GM19023 (cell line): ENCODE results near the gene SNX20.

Experiments used
- ATAC-seq: cut with Tn5 transposase; IDR thresholded peaks from one replicate; pipeline ENCODE4 v1.9.1; 2021; ENCODE audit warnings: mild to moderate bottlenecking, moderate library complexity; ENCODE audit not compliant: unreplicated experiment

SNX20 gene

GRCh38 chr16:50637716-50638602 lies 43.2 kb downstream of the SNX20 start:
- no peak for ATAC-seq

GRCh38 chr16:50636753-50637374 lies 44.2 kb downstream of the SNX20 start:
- no peak for ATAC-seq

DNA sequence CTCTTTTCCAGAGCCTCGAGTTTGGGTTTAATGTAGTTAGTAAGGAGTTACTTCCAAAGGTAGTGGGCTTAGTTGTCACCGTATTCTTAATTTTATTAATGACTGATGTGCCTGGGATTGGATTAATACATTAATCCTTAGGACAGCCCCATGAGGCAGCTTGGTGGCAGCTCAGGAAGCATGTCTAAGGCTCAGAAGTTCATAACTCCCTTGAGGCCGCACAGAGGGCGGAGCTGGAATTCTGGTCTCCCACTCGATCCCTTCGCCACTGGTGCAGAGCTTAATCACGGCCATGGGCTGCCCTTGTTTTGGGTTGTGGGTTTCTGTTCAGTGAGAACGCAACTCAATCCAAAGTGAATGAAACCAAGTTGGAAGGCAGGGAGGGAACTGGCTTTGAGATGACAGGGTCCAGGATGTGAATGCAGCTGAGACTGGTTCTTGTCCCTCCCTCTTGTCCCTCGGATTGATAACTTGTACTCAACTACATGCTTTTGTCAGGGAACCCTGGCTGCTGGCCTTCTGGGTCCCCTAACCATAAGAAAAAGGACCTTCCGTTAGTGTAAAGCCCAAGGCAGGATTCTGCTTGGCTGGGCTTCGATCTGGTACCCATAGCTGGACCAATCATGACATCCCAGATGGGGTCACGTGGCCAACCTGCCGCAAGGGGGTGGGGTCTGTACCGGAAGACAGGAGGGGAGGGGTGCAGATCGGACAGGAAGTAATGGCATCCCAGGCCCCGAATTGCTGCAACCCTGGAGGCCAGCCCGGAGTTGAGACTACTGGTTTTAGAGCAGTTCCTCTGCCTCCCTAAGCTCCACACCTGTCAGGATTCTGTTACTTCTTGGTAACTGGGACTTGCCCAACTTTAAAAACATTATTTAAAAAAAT lies 45.4 kb downstream of the SNX20 start:
- no peak for ATAC-seq

DNA sequence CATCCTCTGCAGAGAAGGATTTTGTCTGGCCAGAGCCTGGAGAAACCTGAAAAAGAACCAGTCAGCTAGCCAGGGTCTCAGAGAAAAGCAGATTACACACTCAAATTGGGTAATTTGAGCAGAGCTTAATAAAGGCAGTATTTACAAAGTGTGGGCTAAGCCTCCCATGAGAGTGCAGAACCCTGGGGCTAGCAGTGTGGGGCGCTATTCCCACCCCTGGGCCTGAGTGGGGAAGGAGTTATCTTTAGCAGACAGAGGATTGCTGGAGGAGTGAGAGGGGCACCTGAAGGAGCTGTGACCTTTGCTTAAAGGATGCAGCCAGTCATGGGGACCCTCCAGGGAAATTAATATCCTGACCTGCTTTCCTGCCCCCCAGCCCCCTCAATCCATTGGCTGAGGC lies 46.2 kb downstream of the SNX20 start:
- ATAC-seq: no peak

DNA sequence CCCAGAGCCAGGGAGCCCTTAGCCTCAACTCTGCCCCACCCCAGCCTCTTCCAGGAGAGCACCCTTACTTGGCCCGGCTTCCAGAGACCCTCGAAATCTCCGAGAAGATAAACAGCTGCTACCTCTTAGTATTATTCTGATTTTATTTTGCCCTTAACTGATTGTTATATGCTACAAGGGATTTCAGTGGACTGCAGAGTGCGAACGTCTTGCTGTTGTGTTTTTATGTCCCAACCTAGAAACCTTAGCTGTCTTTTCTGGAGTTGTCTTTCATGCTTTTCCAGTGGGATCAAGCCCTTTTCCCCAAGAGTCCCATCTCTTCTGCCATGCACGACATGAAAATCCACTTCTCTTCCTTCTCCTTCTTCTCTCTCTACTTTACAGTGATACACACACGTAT lies 47.0 kb downstream of the SNX20 start:
- ATAC-seq: no peak

GRCh38 chr16:50632927-50633800 lies 47.9 kb downstream of the SNX20 start:
- no peak for ATAC-seq

GRCh38 chr16:50631985-50632576 lies 49.0 kb downstream of the SNX20 start:
- ATAC-seq: no peak

- ATAC-seq: no peak
Observed at GRCh38 chr16:50631249-50631984, 49.7 kb downstream of the SNX20 start.

DNA sequence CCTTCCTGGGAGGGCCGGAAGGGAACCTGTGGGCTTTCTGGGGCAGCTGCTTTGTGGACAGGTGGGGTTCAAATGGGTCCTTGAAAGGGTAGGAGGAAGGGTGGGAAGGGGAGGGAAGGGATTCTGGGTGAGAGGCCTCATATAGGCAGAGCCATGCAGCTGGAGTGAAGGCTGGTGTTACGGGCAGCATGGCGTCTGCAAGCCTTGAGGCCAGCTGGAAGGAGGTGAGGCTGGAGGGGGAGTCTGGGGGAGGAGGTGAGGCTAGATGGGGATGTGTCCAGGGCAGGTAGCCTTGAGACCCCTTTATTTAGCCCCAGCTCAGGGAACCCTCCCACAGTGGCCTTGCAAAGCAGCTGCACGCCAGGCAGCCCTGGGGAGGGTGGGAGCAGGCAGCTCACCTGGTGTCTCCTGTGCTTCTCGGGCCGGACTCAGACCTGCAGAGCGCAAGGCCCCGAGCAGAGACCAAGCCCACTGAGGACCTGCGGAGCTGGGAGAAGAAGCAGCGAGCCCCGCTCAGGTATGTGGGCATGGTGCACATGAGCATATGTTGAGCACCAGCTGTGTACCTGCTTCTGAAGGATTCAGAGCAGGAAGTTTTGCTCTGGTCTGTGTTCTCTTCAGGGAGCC lies 50.6 kb downstream of the SNX20 start:
- ATAC-seq: no peak

GRCh38 chr16:50629334-50629733 lies 51.8 kb downstream of the SNX20 start:
- ATAC-seq: no peak

- no peak for ATAC-seq
Observed at GRCh38 chr16:50628156-50628802, 52.8 kb downstream of the SNX20 start.

DNA sequence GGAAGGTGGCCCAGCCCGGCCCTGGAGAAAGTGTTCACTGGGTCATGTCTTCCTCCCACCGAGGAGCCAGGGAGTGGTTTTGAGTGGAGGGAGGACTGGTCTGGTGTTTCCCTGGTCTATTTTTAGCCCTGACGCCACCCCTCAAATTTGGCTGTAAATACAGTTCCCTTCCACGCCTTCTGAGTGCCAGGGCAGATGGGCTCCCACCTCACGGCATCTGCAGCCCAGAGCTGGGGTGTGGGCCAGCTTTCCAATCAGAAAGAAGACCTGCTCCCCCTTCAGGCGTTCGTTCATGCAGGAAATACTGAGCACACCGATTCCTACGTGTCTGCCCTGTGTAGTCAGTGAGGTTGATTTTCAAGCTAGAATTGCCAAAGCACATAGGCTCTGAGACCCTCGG lies 53.7 kb downstream of the SNX20 start:
- no peak for ATAC-seq

DNA sequence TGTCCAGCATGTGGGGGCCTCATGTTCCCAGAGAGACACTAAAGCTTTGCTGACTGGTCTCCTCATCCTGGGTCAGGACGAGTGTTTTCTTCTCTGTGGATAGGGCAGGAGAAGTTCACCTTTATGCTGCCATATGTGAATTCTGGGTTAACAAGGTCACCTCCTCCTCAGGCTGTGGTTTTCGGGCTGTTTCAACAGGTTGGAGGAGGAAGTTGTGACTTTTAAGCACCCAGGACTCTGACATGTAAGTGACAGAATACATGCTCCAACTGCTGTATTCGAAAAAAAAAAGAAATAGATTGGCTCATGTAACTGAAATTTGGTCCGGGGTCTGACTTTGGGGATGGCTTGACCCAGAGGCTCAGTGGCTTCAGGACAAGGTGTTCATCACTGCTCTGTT lies 54.2 kb downstream of the SNX20 start:
- no peak for ATAC-seq

GRCh38 chr16:50625374-50625773 lies 55.7 kb downstream of the SNX20 start:
- ATAC-seq: no peak

DNA sequence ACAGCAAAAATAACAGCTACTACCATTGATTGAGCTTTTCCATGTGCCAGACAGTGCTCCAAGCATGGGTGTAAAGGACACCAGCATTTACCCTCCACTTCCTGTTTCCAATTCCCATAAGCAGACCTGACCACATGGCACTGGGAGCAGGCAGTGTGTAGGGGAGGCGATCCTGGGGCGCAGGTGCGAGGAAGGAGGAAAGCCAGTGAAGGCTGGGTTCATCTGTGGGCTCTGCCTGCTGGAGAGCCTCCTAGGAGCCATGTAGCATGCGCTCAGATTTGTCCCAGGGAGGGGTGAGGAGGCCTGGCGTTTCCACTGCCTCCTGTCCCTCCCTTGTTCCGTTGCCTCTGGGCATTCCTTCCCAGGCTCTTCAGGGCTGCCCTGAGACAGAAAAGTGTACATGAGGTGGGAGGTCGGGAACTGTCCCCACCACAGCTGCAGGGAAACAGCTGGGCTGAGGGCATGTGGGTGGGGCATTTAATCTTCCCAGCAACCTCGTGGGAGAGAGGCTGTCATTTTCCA lies 56.6 kb downstream of the SNX20 start:
- no peak for ATAC-seq

DNA sequence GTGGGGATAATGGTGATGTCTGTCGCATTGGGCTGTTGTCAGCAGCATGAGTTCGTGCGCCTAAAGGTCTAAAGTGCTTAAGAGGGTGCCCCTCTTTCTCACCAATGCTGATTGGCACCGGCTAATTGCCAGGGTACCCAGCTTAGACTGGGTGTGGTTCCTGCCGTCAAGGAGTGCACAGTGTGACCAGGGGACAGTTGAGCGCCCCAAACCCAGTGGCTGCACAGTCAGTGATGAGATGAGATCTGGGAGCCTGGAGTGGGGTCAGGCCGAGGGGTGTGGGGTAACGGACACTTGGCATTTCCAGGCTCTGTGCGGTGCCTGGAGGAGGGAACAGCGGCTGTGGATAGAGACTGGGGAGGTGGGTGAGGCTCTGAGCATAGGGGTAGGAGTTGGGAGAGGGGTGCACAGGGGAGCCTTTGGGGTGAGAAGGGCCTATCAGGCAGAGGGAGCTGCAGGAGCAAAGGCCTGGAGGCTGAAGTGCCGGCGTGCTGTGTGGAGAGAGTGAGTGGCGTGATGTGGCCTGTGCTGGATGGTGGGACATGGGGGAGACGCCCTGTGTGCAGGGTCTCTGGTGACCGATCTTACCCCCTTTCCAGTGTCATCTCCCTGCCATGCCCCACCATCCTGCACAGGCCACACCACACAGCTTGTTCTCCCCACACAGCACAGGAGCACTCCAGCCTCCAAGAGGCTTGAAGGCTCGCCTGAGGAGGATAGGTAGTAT lies 58.3 kb downstream of the SNX20 start:
- ATAC-seq: no peak

DNA sequence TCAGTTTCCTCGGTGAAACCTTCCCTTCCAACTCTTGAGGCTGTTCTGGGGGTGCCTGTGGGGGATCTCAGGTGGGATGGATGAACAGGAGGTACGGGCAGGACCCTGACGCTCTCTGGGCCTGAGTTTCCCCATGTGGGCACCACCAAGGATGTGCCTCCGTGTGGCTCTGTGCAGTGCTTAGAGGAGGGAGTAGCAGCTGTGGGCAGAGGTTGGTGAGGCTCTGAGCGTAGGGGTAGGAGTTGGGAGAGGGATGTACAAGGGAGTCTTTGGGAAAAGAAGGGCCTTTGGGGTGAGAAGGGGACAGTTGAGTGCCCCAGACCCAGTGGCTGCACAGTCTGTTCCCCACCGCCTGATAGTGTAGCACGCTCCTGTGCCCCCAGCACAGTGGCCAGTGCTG lies 59.1 kb downstream of the SNX20 start:
- ATAC-seq: no peak
